LNCaP clone FGC (cell line): ENCODE data around the gene SLC10A3.

Source experiments
- DNase-seq: peaks from one replicate; pipeline ENCODE4 v3.0.0-alpha.2; 2011; ENCODE audit warnings: low read depth
- H3K4me3 ChIP-seq: 2 replicates; pipeline ENCODE4 v1.5.1; 2011; ENCODE audit warnings: mild to moderate bottlenecking, low read depth, low read length, control low read depth
- CTCF ChIP-seq: IDR thresholded peaks from 2 replicates; pipeline ENCODE4 v1.5.1; 2012; ENCODE audit warnings: mild to moderate bottlenecking; ENCODE audit not compliant: control insufficient read depth, insufficient read depth; ENCODE audit errors: extremely low read depth

Gene SLC10A3

GRCh38 chrX:154490414-154491083 lies at the start of gene SLC10A3:
TSS of gene SLC10A3 (minus strand) at chrX:154490629. CDS start at chrX:154488940, 1,689 bp downstream.
- no peak for TF ChIP-seq CTCF
- H3K4me3 ChIP-seq: peak within 1 kb of the TSS; percentile 65
- peak; percentile 78 for DNase-seq

- no peak for TF ChIP-seq CTCF
- no peak overlapping the region for H3K4me3 ChIP-seq
- no peak for DNase-seq
These were observed 48.6 kb upstream of the SLC10A3 start for GRCh38 chrX:154539077-154539476.

GRCh38 chrX:154535892-154536291 lies 45.5 kb upstream of the SLC10A3 start:
- TF ChIP-seq CTCF: no peak
- DNase-seq: no peak
- no peak overlapping the region for H3K4me3 ChIP-seq

DNA sequence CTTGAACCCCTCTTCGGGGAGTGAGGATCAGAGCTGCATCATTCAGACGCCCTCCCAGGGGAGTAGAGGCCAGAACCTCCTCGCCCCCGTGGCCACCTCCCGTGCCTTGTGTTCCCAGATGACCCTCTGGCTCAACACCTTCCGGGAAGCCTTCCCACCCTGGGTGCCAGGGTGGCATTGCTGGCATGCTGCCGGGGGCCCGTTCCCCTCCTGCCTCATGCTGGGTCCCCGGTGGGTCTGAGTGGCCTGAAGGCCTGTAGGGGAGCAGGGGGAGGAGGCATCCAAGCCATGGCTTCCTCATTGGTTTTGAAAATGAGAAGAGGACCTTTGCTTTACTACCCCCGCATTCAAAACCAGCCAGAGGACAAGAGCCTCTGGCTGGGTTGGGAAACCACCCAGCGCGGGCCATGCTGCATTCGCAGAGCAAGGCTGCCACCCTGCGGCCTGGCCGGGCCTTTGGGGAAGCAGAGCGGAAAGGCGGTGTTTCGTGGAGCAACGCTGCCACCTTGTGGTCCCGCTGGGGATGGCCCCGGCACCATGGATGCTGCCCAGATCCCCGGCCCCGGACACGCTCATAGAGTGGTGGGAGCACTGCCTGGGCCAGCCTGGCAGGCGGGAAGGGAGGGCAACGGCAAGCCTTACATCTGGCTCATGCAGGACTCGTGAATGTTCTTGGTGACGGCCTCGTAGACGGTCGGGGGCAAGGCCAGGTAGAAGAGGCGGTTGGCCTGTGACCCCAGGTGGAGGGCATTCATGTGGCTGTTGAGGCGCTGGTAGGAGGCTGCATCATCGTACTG lies 44.3 kb upstream of the SLC10A3 start:
- peak; percentile 97 for TF ChIP-seq CTCF
- no peak overlapping the region for H3K4me3 ChIP-seq
- DNase-seq: no peak

- no peak for TF ChIP-seq CTCF
These were observed 42.3 kb upstream of the SLC10A3 start for GRCh38 chrX:154532690-154533089.

DNA sequence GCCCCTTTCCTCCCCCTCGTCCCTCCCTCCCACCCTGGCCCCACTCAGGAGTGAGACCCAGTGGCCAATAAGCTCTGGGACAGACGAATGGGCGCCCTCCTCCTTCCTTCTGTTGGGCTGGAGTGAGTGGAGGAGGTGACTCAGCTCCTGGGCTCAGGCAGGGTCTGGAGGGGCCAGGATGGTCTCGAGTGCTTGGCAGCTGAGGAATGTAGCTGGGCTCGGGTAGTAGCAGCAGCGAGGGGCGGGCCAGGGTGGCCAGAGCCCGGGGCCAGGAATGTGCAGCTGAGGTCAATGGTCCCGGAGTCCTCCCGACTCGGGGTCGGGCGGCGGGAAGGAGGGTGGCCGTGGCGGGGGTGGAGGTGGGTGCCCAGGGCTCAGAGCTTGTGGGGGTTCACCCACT lies 41.2 kb upstream of the SLC10A3 start:
- no peak for TF ChIP-seq CTCF
- DNase-seq: no peak
- no peak overlapping the region for H3K4me3 ChIP-seq

More at GRCh38 chrX:154532690-154533089, 42.3 kb upstream of the SLC10A3 start:
- H3K4me3 ChIP-seq: no peak overlapping the region
- DNase-seq: no peak
